Endodermal cell (in vitro differentiated cells): ENCODE results near the gene ROBO1. TPM values are rescaled to one million over a fixed set of nuclear protein-coding genes. Genes with fewer than 3 reads are reported as not detected.

Source experiments
- DNase-seq: peaks from one replicate; pipeline ENCODE4 v3.0.0-alpha.2; 2017
- H3K27ac ChIP-seq: 2 replicates; pipeline ENCODE4 v1.5.1; 2013; ENCODE audit warnings: mild to moderate bottlenecking, low read depth, low read length, moderate library complexity
- H3K27me3 ChIP-seq: 2 replicates; pipeline ENCODE4 v1.6.1; 2013; ENCODE audit warnings: mild to moderate bottlenecking, low read length, moderate library complexity; ENCODE audit not compliant: insufficient read depth, control insufficient read depth, poor library complexity, severe bottlenecking
- H3K36me3 ChIP-seq: 2 replicates; pipeline ENCODE4 v1.7.0; 2013; ENCODE audit warnings: mild to moderate bottlenecking, low read length, moderate library complexity; ENCODE audit not compliant: control insufficient read depth, insufficient read depth
- H3K4me1 ChIP-seq: one replicate; pipeline ENCODE4 v1.7.0; 2013; ENCODE audit warnings: low read length; ENCODE audit not compliant: control insufficient read depth, insufficient read depth
- H3K4me3 ChIP-seq: 2 replicates; pipeline ENCODE4 v1.5.1; 2013; ENCODE audit warnings: mild to moderate bottlenecking, low read length, moderate library complexity
- H3K9ac ChIP-seq: 2 replicates; pipeline ENCODE4 v1.6.1; 2013; ENCODE audit warnings: mild to moderate bottlenecking, low read length, moderate library complexity; ENCODE audit not compliant: poor library complexity, severe bottlenecking; ENCODE audit errors: extremely low read depth
- H3K9me3 ChIP-seq: 2 replicates; pipeline ENCODE4 v1.6.1; 2013; ENCODE audit warnings: mild to moderate bottlenecking, low read length, moderate library complexity; ENCODE audit not compliant: control insufficient read depth
- H3K27ac Mint-ChIP-seq: 2 replicates; pipeline ENCODE4 v1.8.0; 2020; ENCODE audit warnings: mixed read lengths
- H3K27me3 Mint-ChIP-seq: 2 replicates; pipeline ENCODE4 v1.8.0; 2021; ENCODE audit warnings: mild to moderate bottlenecking, mixed read lengths; ENCODE audit not compliant: insufficient read depth
- H3K36me3 Mint-ChIP-seq: 2 replicates; pipeline ENCODE4 v1.8.0; 2020; ENCODE audit warnings: low read depth, mixed read lengths
- H3K4me1 Mint-ChIP-seq: 2 replicates; pipeline ENCODE4 v1.8.0; 2020; ENCODE audit warnings: mixed read lengths
- H3K4me3 Mint-ChIP-seq: 2 replicates; pipeline ENCODE4 v1.8.0; 2020; ENCODE audit warnings: mild to moderate bottlenecking, moderate library complexity, mixed read lengths
- H3K9me3 Mint-ChIP-seq: 2 replicates; pipeline ENCODE4 v1.8.0; 2020; ENCODE audit warnings: mild to moderate bottlenecking, mixed read lengths
- WGBS, 2 experiments: methylation state at CpG; one replicate each; pipeline versions ENCODE4 v1.1.5 to v1.1.7; 2013; ENCODE audit warnings: missing lambda C conversion rate in 2 of 2, mixed read lengths in 1 of 2; ENCODE audit not compliant: insufficient coverage in 1 of 2, insufficient read length in 1 of 2; 5-methylcytosine and 5-hydroxymethylcytosine counted together
- total RNA-seq, 2 donors: library from RNA; stranded (reverse); fragmentation: NEBNext Ultra II Directional in 1 of 2; extraction: Animal tissue kit (Norgen Biotek cat#: 25700) in 1 of 2; gene quantifications; 2 replicates in 1 of 2; 3 replicates in 1 of 2; pipeline ENCODE4 v1.2.1, GENCODE V29; 2021
- TF ChIP-seq, protein P1 (sequence below): fragments of 200-600 bp; sonication (generic); conservative IDR thresholded peaks from 2 replicates; pipeline ENCODE4 v1.5.0; 2021; ENCODE audit warnings: antibody characterized with exemption, mild to moderate bottlenecking

Gene ROBO1
- total RNA-seq, 2 donors from 2014 or later, result 74.8 to 75.9 TPM

DNA sequence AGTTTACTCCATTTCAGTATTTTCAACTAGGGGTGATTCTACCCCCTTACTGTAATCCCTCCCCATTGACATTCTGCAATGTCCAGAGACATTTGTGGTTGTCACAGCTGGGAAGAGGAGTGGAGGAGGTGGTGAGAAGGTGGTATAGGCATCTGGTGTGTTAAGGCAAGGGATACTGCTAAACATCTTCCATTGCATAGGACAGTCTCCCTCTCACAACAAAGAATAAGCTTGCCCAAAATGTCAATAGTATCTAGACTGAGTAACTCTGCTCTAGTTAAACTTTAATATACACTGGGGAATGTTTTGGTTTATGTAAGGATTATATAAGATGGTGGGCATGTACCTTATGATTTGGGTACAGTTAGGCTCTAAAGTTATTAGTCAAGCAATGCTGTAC, 737.6 kb downstream of the ROBO1 start:
- no peak overlapping the region for H3K27ac ChIP-seq
- Mint-ChIP-seq H3K4me1 (peaks cover 2% of the 10 kb centered on the region), H3K27me3 (no peaks in the 10 kb centered on the region), H3K4me3 (no peak overlapping the region), H3K9me3 (no peaks in the 10 kb centered on the region), H3K36me3 (no peaks in the 10 kb centered on the region), H3K27ac (no peak overlapping the region)
- DNase-seq, result no peak
- no peak overlapping the region for H3K9ac ChIP-seq
- TF ChIP-seq, protein P1, sequence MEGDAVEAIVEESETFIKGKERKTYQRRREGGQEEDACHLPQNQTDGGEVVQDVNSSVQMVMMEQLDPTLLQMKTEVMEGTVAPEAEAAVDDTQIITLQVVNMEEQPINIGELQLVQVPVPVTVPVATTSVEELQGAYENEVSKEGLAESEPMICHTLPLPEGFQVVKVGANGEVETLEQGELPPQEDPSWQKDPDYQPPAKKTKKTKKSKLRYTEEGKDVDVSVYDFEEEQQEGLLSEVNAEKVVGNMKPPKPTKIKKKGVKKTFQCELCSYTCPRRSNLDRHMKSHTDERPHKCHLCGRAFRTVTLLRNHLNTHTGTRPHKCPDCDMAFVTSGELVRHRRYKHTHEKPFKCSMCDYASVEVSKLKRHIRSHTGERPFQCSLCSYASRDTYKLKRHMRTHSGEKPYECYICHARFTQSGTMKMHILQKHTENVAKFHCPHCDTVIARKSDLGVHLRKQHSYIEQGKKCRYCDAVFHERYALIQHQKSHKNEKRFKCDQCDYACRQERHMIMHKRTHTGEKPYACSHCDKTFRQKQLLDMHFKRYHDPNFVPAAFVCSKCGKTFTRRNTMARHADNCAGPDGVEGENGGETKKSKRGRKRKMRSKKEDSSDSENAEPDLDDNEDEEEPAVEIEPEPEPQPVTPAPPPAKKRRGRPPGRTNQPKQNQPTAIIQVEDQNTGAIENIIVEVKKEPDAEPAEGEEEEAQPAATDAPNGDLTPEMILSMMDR, result no peak
- no peak overlapping the region for H3K4me3 ChIP-seq
- H3K27me3 ChIP-seq, result no peaks in the 10 kb centered on the region
- H3K4me1 ChIP-seq, result no peaks in the 10 kb centered on the region
- no peaks in the 10 kb centered on the region for H3K9me3 ChIP-seq
- H3K36me3 ChIP-seq, result no peaks in the 10 kb centered on the region

DNA sequence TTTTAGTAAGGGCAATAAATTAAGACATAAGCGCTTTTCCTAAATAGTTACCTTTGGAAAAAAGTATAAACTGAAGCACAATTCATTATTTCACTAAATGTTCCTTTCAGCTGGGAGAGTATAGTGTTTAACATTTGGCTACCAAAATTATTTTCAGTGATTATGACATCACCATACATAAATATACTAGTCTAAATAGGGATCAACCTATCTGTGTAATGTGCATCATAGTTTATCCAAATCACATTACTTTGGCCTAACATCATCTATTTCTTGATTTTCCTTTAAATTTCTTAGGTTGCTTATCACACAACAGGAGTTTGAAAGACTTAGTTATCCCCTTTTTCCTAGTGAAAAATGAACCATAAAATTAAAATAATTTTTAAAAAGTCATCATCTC, 738.9 kb downstream of the ROBO1 start:
- Histone ChIP-seq H3K27me3 (no peaks in the 10 kb centered on the region), H3K4me1 (no peaks in the 10 kb centered on the region), H3K36me3 (no peaks in the 10 kb centered on the region), H3K4me3 (no peak overlapping the region), H3K27ac (no peak overlapping the region), H3K9ac (no peak overlapping the region), H3K9me3 (no peaks in the 10 kb centered on the region)
- Mint-ChIP-seq H3K9me3 (no peaks in the 10 kb centered on the region), H3K36me3 (no peaks in the 10 kb centered on the region), H3K4me1 (peaks cover 14% of the 10 kb centered on the region), H3K4me3 (no peak overlapping the region), H3K27ac (no peak overlapping the region), H3K27me3 (no peaks in the 10 kb centered on the region)
- 100% methylated on average over 1 of the region's 1 CpG; no CpG with 5 or more reads in 1 of the 2 experiments for WGBS, 2 experiments
- no peak for DNase-seq
- TF ChIP-seq, protein P1, result no peak

DNA sequence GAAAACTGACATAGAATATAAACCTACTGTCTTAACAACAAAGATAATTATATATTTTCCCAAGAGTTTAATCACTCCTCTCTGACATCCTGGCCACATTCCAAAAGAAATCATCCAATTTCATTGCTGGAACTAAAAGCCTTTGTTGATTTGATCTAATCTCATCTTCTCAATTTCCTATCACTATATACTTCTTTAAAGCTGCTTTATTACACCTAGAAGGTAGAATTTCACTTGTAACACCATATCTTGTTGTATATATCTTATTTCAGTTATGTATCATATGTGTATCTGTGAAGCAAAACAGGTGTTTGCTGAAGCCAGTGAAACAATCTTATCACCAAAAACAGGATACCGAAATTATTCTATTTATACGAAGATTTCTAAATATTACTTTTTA, 740.2 kb downstream of the ROBO1 start:
- Histone ChIP-seq H3K36me3 (no peaks in the 10 kb centered on the region), H3K9me3 (no peaks in the 10 kb centered on the region), H3K9ac (no peak overlapping the region), H3K27ac (no peak overlapping the region), H3K4me1 (no peaks in the 10 kb centered on the region), H3K4me3 (no peak overlapping the region), H3K27me3 (no peaks in the 10 kb centered on the region)
- Mint-ChIP-seq H3K9me3 (no peaks in the 10 kb centered on the region), H3K27me3 (peaks cover 2% of the 10 kb centered on the region), H3K27ac (no peak overlapping the region), H3K4me3 (no peak overlapping the region), H3K36me3 (no peaks in the 10 kb centered on the region), H3K4me1 (peaks cover 22% of the 10 kb centered on the region)
- WGBS, 2 experiments, result no CpG with 5 or more reads among the region's 2 CpGs
- TF ChIP-seq, protein P1, result no peak
- no peak for DNase-seq
